OCI-LY1 (cell line): ENCODE measurements around the gene FGF14.
A peak's percentile ranks its signal among the peaks of the same experiment; 100 is the strongest.

Experiments used
- H2AFZ ChIP-seq: fragments of 200-600 bp; sonication (generic), shearing (Covaris generic); 2 replicates; pipeline ENCODE4 v1.6.0; 2014; ENCODE audit warnings: antibody characterized with exemption, mild to moderate bottlenecking, low read length
- H3F3A ChIP-seq: fragments of 200-600 bp; sonication (generic), shearing (Covaris generic); 2 replicates; pipeline ENCODE4 v1.6.0; 2014; ENCODE audit warnings: mild to moderate bottlenecking, antibody characterized with exemption, low read length, moderate library complexity; ENCODE audit not compliant: insufficient read depth
- H3K27ac ChIP-seq: fragments of 200-600 bp; sonication (generic); 2 replicates; pipeline ENCODE4 v1.5.1; 2014; ENCODE audit warnings: low read length, mixed run types, mild to moderate bottlenecking, low read depth; ENCODE audit not compliant: poor library complexity, severe bottlenecking
- H3K27me3 ChIP-seq: fragments of 200-600 bp; sonication (generic); 2 replicates; pipeline ENCODE4 v1.6.0; 2014; ENCODE audit warnings: antibody characterized with exemption, mild to moderate bottlenecking, low read length, moderate library complexity; ENCODE audit not compliant: insufficient read depth
- H3K36me3 ChIP-seq: fragments of 200-600 bp; sonication (generic); 2 replicates; pipeline ENCODE4 v1.6.1; 2014; ENCODE audit warnings: mild to moderate bottlenecking, antibody characterized with exemption, low read length, moderate library complexity, mixed read lengths; ENCODE audit not compliant: insufficient read depth
- H3K4me1 ChIP-seq: fragments of 200-600 bp; sonication (generic); 2 replicates; pipeline ENCODE4 v1.5.1; 2014; ENCODE audit warnings: mild to moderate bottlenecking, low read length, moderate library complexity; ENCODE audit not compliant: insufficient read depth, severe bottlenecking
- H3K4me2 ChIP-seq: fragments of 200-600 bp; sonication (generic), shearing (Covaris generic); 2 replicates; pipeline ENCODE4 v1.6.1; 2014; ENCODE audit warnings: low read length
- H3K4me3 ChIP-seq: fragments of 200-600 bp; sonication (generic); 2 replicates; pipeline ENCODE4 v1.5.1; 2014; ENCODE audit warnings: low read length, low read depth, mild to moderate bottlenecking, mixed read lengths; ENCODE audit not compliant: poor library complexity, severe bottlenecking
- H3K79me2 ChIP-seq: fragments of 200-600 bp; shearing (Covaris generic); 2 replicates; pipeline ENCODE4 v1.6.1; 2016; ENCODE audit warnings: mixed run types, low read length, mixed read lengths; ENCODE audit not compliant: insufficient read depth
- H3K9ac ChIP-seq: fragments of 200-600 bp; sonication (generic), shearing (Covaris generic); 2 replicates; pipeline ENCODE4 v1.6.1; 2014; ENCODE audit warnings: mild to moderate bottlenecking, low read length, mixed read lengths
- H3K9me2 ChIP-seq: fragments of 200-600 bp; sonication (generic), shearing (Covaris generic); 2 replicates; pipeline ENCODE4 v1.6.1; 2014; ENCODE audit warnings: low read depth, mild to moderate bottlenecking, low read length, mixed read lengths
- H3K9me3 ChIP-seq: fragments of 200-600 bp; shearing (Covaris generic); 2 replicates; pipeline ENCODE4 v1.6.1; 2014; ENCODE audit warnings: low read length, mixed read lengths
- H4K20me1 ChIP-seq: fragments of 200-600 bp; sonication (generic), shearing (Covaris generic); 2 replicates; pipeline ENCODE4 v1.6.0; 2016; ENCODE audit warnings: mild to moderate bottlenecking, low read length; ENCODE audit not compliant: insufficient read depth
- EZH2 ChIP-seq: fragments of 200-600 bp; sonication (generic), shearing (Covaris generic); IDR thresholded peaks from 2 replicates; pipeline ENCODE4 v1.8.0; 2017; ENCODE audit warnings: borderline replicate concordance, mixed run types, mild to moderate bottlenecking, antibody characterized with exemption, low read length, moderate library complexity, mixed read lengths
- TF ChIP-seq, protein P1 (sequence below): fragments of 200-600 bp; sonication (generic), shearing (Covaris generic); IDR thresholded peaks from 2 replicates; pipeline ENCODE4 v1.5.1; 2017; ENCODE audit warnings: mild to moderate bottlenecking, antibody characterized with exemption, low read length, moderate library complexity, mixed read lengths

Gene FGF14

DNA sequence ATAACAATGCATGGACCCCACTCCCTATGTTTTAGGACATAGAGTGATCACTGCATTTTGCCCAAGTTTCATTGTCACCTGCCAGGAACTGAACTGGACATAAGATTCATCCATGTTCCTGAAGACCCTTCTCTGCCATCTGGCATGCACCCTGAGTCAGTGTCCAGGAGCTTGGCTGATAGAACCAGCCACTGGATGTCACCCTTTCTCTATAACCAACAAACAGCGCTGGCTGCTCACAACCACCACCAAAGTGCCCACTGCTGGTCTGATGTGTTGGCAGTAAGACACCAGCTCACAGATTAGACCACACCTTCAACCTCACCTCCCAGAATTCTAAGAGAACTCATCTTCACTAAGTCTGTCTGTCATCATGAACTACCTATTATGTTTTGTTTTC, 616.0 kb downstream of the FGF14 start:
- H3K36me3 ChIP-seq, result no peaks in the 10 kb centered on the region
- no peaks in the 10 kb centered on the region for H4K20me1 ChIP-seq
- H3K4me2 ChIP-seq, result no peak overlapping the region
- no peaks in the 10 kb centered on the region for H3K79me2 ChIP-seq
- H3K27ac ChIP-seq, result no peak overlapping the region
- H3K4me3 ChIP-seq, result no peak overlapping the region
- H3K4me1 ChIP-seq, result no peaks in the 10 kb centered on the region
- H3K9ac ChIP-seq, result no peak overlapping the region
- H3F3A ChIP-seq, result no peaks in the 10 kb centered on the region
- H3K9me2 ChIP-seq, result no peaks in the 10 kb centered on the region
- TF ChIP-seq, protein P1, sequence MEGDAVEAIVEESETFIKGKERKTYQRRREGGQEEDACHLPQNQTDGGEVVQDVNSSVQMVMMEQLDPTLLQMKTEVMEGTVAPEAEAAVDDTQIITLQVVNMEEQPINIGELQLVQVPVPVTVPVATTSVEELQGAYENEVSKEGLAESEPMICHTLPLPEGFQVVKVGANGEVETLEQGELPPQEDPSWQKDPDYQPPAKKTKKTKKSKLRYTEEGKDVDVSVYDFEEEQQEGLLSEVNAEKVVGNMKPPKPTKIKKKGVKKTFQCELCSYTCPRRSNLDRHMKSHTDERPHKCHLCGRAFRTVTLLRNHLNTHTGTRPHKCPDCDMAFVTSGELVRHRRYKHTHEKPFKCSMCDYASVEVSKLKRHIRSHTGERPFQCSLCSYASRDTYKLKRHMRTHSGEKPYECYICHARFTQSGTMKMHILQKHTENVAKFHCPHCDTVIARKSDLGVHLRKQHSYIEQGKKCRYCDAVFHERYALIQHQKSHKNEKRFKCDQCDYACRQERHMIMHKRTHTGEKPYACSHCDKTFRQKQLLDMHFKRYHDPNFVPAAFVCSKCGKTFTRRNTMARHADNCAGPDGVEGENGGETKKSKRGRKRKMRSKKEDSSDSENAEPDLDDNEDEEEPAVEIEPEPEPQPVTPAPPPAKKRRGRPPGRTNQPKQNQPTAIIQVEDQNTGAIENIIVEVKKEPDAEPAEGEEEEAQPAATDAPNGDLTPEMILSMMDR, result peak; percentile 43
- TF ChIP-seq EZH2, result no peak
- no peaks in the 10 kb centered on the region for H3K9me3 ChIP-seq
- H3K27me3 ChIP-seq, result no peaks in the 10 kb centered on the region
- no peak overlapping the region for H2AFZ ChIP-seq

DNA sequence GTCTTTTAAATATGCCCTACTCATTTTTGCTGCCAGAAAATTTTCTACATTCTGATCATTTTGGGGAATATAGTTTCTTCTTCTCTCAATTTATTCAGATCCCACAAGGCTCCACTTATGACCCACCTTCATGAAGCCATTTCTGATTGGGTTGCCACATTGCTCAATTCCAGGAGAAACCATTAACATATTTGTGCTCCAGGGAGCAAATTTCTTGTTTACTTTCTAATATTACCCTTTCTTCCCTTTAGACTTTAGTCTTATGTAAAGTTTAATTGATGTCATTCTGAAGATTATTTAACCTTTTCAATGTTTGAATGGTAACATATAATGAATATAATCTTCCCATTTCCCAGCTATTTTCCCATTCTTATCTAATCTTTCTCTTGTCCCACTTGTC, 617.5 kb downstream of the FGF14 start:
- no peaks in the 10 kb centered on the region for H3K27me3 ChIP-seq
- H3K79me2 ChIP-seq, result no peaks in the 10 kb centered on the region
- H3K4me3 ChIP-seq, result no peak overlapping the region
- no peaks in the 10 kb centered on the region for H4K20me1 ChIP-seq
- no peaks in the 10 kb centered on the region for H3K9me3 ChIP-seq
- no peaks in the 10 kb centered on the region for H3K4me1 ChIP-seq
- H3K27ac ChIP-seq, result no peak overlapping the region
- no peaks in the 10 kb centered on the region for H3K36me3 ChIP-seq
- no peak overlapping the region for H2AFZ ChIP-seq
- no peaks in the 10 kb centered on the region for H3K9me2 ChIP-seq
- no peak for TF ChIP-seq EZH2
- TF ChIP-seq, protein P1, result no peak
- H3K9ac ChIP-seq, result no peak overlapping the region
- H3K4me2 ChIP-seq, result no peak overlapping the region
- H3F3A ChIP-seq, result no peaks in the 10 kb centered on the region

DNA sequence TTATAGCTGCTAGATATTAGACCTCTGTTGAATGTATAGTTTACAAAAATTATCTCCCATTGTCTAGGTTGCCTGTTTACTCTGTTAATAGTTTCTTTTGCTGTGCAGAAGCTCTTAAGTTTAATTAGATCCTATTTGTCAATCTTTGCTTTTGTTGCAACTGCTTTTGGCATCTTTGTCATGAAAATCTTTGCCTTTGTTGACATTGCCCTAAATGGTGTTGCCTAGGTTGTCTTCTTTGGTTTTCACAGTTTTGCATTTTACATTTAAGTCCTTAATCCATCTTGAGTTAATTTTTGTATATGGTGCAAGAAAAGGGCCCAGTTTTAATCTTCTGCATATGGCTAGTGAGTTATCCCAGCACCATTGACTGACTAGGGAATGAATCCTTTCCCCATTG, 618.3 kb downstream of the FGF14 start:
- Histone ChIP-seq H3K4me1 (no peaks in the 10 kb centered on the region), H3K27me3 (no peaks in the 10 kb centered on the region; the same call in 1 of the 2 replicates), H4K20me1 (no peaks in the 10 kb centered on the region), H3K9ac (no peak overlapping the region), H3K4me3 (no peak overlapping the region), H3K36me3 (no peaks in the 10 kb centered on the region), H3K4me2 (no peak overlapping the region), H3K79me2 (no peaks in the 10 kb centered on the region), H3K27ac (no peak overlapping the region), H3K9me3 (no peaks in the 10 kb centered on the region), H3F3A (no peaks in the 10 kb centered on the region), H3K9me2 (no peaks in the 10 kb centered on the region), H2AFZ (no peak overlapping the region)
- TF ChIP-seq, protein P1, result no peak
- no peak for TF ChIP-seq EZH2
